Smooth muscle cell of the brain vasculature (primary cell): ENCODE measurements around the gene ASAP2.

Experiments used
- DNase-seq: peaks from one replicate; pipeline ENCODE4 v3.0.0-alpha.2; 2012; ENCODE audit warnings: low read depth, low spot score

Gene ASAP2

DNA sequence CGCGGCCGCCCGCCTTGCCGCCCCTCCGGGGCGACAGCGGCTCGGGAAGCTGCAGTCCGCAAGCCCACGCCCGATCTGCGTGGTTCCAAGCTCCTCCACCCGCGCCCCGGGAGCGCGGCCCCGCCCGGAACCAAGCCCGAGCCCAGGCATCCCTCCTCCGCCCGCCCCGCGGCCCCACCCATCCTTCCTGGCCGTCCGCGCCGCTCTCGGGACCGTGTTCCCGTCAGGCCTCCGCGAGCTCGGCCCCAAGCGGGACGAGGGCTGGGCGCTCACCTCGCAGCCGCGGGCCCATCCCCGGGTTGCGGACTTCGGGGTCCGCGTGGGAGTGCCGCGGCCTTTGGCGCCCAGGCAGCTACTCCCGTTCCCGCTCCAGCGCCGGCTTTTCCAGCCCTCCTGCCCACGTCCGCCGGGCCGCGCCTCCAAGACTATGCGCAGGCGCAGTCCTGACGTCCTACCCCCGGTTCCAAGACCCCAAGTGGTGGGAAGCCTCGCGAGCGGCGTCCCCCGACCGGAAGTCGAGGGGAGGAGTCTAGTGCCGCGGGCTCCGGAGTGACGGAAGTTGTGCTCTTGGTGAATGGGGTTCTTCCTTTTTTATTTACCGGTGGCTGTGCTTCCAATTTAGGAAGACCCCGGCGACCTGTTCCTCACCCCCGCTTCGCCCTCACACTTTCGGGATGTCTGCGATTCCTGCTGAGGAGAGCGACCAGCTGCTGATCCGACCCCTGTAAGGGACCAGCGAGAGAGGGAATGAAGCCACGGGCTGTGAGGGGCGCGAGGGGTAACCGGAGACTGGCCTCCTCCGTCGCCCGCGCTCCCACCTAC is 216.7 kb downstream of the ASAP2 start, which contains the start of the genes CPSF3 and ITGB1BP1:
TSS of gene CPSF3 (plus strand) at position 555 of the 822 bp plus-strand sequence. CDS start at position 675, 120 bp downstream.
TSS of gene ITGB1BP1 (minus strand) at position 429 of the 822 bp plus-strand sequence. CDS start 4,831 bp downstream, outside the sequence.
- peak; percentile 97 for DNase-seq

DNA sequence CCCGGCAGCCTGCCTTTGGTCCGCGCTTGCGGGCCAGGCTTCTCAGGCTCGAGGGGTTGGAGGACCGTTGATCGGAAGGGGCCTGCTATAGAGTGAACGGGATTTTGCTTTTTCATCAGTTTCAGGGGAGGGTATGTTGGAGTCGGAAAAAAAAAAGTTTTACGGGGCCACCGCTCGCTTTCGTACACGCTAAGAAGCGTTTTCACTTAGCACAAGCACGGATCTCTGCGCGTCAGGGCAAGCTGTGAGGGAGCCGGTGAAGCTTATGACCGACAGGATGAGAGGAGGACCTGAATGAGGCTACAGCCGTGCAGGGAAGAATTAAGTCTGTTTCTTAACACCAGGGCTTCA is 217.3 kb downstream of the ASAP2 start:
- DNase-seq: no peak

DNA sequence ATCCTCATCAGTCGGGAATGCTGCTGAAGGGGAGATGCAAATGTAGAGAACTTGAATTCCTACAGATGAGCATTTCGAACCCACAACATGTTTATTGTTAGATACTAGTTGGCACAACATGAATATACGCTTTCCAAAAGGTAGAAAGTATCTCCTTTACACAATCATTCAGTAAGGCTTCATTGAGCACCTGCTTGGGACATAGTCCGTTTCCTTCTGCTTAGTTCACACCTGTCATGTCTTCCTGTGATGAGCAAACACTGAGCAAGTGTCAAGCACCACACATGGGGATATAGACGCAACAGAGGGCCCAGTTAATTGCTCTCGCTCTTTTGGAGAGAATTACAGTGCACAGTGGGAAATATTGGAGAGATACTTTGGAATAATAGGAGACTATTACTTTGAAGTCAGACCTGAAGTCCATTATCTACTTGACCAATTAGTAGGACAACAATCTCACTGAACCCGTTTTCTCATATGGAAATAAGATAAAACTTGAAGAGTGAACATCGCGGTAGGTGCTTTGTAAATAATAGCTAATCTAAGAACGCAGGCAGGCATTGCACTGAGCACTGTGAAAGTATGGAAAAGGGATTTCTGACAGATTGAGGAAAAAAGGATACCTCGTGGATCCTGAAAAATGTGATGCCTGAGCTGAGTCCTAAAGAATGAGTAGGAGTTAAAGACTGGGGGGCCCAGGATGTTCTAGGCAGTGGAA is 218.0 kb downstream of the ASAP2 start:
- no peak for DNase-seq

DNA sequence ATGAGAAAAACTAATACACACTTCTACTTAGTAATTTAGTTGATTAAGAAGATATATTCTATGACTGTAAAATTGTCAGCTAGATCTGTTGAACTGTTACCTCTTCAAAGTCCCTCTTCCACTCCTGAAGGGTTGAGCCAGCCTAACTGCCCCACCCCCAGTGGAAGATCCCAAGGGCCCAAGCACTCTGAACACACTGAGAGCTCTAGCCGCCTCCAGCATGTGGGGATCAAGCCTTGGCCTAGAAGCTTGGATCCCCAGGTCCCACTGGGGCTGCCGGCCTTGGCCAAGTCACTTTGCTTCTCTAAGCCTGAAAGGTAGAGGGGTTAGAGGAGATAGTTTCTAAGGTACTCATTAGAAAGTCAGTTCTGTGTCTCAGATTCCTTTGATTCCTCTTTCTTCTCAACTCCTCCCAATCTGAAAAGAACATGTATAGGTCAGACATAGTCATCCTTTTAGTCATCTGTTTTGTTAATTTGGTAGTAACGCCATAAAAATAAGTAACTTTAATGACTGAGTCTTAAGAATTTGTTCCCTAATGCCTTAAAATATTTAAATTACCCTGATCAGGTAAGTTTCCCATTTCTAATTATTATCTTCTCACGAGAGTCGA is 222.5 kb downstream of the ASAP2 start:
- DNase-seq: no peak

DNA sequence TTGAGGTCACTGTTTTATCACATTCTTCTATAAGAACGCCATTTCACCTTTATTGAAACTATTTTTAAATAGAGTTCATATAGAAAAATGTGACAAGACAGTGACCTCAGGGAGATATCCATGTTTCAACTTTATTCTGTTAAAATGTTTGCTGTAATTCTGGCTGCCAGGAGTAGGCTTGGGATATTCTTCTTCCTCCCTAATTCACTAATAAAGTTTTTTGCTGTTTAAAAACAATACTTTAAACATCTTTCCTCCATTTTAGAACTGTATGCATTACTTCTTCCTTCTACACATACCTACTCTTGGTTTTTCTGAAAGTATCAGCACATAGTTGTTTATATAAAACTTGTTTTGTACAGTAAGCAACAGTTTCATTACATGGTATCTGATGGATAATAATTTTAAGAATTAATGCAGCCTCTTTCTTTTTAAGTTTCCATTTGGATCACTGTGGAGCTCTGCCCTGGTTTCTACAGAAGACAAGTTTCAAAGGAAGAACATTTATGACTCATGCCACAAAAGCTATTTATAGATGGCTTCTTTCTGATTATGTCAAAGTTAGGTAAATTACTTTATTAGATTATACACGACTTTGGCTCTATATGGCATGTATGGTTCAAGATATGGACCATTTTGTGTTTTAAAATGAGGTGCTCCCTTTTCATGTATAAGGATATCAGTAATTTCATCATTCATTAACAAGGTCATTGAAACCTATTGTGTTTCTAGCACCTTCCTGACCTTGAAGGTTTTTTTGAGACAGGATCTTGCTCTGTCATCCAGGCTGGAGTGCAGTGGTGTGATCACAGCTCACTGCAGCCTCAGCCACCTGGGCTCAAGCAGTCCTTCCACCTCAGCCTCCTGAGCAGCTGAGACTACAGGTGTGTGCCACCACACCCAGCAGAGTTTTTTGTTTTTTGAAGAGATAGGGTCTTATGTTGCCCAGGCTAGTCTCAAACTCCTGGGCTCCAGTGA is 224.0 kb downstream of the ASAP2 start:
- no peak for DNase-seq

DNA sequence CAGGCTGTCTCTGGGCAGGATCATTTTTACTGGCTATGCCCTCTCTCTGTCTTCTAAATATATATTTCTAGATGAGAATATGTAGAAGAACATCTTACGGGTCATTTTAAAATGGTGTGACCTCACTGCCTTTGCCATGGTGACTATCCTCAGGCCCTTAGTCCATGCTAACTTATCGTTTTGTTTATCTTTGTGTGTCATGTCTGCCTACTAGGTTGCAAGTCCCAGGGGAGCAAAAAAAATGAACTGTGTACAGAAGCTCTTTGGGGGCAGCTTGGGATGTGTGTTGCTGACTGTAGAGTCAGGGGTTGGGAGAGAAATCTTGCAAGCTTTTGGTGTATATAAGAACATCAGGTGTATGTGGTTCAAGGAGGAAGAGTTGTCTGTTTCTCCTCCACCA is 227.9 kb downstream of the ASAP2 start:
- no peak for DNase-seq

DNA sequence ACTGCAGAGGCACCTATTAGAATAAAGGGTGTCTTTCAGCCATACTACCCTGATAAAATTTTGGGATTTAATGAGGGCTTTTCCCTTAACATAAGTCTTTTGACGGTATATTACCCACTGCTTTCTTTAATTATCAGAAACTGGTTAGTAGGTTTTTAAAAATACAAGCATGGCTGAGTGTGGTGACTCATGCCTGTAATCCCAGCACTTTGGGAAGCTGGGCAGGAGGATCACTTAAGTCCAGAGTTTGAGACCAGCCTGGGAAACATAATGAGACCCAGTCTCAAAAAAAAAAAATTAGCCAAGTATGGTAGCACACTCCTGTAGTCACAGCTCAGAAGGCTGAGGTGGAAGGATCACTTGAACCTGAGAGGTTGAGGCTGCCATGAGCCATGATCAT is 232.9 kb downstream of the ASAP2 start:
- DNase-seq: no peak

DNA sequence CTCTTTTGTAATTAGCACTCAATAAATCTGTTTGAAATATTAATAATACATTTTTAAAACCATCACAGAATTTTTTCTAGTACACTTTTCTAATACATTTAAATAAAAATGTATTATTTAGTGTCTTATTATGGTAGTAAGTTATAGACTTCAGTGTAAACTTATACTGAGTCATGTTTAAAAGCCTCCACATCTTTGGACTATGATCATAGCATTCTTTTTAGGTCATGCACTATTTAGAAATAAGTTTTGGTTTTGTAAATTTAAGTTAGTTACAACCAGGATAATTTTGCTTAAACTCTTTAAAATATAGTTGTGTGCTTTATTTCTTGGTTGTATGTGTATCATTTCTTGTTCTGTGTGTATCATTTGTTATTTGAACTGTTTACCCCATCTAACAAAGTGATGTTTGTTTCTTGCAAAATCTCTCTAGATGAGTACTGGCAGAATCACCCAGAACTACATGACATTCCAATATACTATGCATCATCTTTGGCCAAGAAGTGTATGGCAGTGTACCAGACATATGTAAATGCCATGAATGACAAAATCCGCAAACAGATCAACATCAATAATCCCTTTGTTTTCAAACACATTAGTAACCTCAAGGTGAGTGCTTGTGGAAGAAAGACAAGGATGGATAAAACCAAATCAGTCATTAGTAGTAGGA is 233.6 kb downstream of the ASAP2 start:
- DNase-seq: no peak

DNA sequence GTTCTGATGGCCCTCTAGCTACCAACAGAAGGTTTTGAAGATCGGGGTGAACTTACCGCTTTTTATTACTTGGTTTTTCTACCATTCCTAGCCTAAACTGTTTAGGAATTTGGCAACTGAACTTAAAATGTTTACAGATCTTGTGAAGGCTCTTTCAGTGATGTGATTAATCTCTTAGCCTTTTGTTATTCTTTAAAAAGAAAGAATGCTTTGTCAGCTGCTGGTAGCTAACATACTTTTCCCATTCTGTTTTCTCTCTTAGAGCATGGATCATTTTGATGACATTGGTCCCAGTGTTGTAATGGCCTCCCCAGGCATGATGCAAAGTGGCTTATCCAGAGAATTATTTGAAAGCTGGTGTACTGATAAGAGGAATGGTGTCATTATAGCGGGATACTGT is 234.9 kb downstream of the ASAP2 start:
- DNase-seq: no peak

DNA sequence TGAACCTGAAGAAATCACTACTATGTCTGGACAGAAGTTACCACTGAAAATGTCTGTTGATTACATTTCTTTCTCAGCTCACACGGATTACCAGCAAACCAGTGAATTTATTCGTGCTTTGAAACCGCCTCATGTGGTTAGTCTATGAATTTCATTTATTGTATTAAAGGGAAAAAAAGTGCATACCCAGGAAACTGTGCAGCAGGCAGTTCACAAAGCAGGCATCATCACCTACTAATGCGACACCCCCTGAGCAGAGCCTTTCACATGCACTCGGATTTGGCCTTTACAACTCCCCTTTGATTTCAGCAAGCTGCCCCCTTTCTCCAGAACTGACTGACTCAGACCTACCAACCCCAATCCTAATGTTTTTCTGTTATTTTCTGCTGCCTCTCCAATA is 236.9 kb downstream of the ASAP2 start:
- no peak for DNase-seq

DNA sequence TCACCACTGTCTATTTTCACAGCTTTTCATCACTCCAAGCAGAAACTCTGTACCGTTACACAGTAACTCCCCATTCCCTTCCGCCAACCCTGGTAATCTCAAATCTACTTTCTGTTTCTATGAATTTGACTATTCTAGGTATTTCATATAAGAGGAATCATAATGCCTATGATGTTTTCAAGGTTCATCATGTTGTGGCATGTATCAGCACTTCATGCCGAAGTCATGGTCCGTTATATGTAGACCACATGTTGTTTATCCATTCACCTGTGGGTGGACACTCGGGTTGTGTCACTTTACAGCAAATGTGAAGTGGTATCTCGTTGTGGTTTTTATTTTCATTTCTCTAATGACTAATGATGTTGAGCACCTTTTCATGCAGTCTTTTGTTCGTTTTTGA is 238.5 kb downstream of the ASAP2 start:
- no peak for DNase-seq

DNA sequence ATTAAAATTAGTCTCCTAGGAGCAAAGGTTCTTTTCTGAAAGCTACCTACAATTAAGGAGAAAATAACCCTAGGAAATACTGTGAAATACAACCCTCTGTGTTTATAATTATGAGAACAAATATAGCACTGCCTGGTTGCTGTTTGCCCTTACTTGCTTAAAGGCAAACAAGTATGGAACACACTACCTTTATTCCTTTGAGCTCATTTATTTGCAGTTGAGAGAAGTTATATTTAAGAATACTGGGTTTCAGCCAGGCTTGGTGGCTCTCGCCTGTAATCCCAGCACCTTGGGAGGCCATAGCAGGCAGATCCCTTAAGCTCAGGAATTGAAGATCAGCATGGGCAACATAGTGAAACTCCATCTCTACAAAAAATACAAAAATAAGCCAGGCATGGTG is 244.6 kb downstream of the ASAP2 start:
- no peak for DNase-seq
